HepG2 (cell line): ENCODE results near the gene PHOSPHO2. TPM values are rescaled to one million over a fixed set of nuclear protein-coding genes. Genes with fewer than 3 reads are reported as not detected.

ENCODE experiments used
- ADNP ChIP-seq: sonication (generic); formaldehyde crosslinking; IDR thresholded peaks from 2 replicates; pipeline ENCODE4 v1.4.0; 2020; ENCODE audit warnings: missing genetic modification reagents
- ATAD3A ChIP-seq: sonication (generic); formaldehyde crosslinking; IDR thresholded peaks from 2 replicates; pipeline ENCODE4 v1.4.0; 2020; ENCODE audit warnings: missing genetic modification reagents
- CEBPG ChIP-seq: IDR thresholded peaks from 2 replicates; pipeline ENCODE4 v1.6.1; 2016
- E2F5 ChIP-seq: sonication (generic); formaldehyde crosslinking; conservative IDR thresholded peaks from 2 replicates; pipeline ENCODE4 v1.4.0; 2020; ENCODE audit warnings: missing genetic modification reagents
- ELF1 ChIP-seq: sonication (generic); formaldehyde crosslinking; IDR thresholded peaks from 2 replicates; pipeline ENCODE4 v1.4.0; 2020; ENCODE audit warnings: missing genetic modification reagents
- ELK4 ChIP-seq: sonication (generic); formaldehyde crosslinking; IDR thresholded peaks from 2 replicates; pipeline ENCODE4 v1.9.0; 2021; ENCODE audit warnings: missing genetic modification reagents, borderline replicate concordance
- ETV5 ChIP-seq: IDR thresholded peaks from 2 replicates; pipeline ENCODE4 v1.6.1; 2018; ENCODE audit warnings: missing biosample characterization, missing genetic modification reagents, inconsistent platforms, borderline replicate concordance
- KAT7 ChIP-seq: IDR thresholded peaks from 2 replicates; pipeline ENCODE4 v1.6.1; 2018; ENCODE audit warnings: borderline replicate concordance, missing compliant biosample characterization
- KLF16 ChIP-seq, 2 experiments: sonication (generic) in 1 of 2; formaldehyde crosslinking in 1 of 2; IDR thresholded peaks; 2 replicates each; pipeline versions ENCODE4 v1.6.1 to v1.8.0; 2016 to 2023; ENCODE audit warnings: missing genetic modification reagents in 2 of 2, missing compliant biosample characterization in 1 of 2
- MAX ChIP-seq: IDR thresholded peaks from 2 replicates; pipeline ENCODE4 v1.6.1; 2012; ENCODE audit warnings: inconsistent platforms
- MBNL3 ChIP-seq: fragments of 250-450 bp; sonication (Bioruptor Pico); conservative IDR thresholded peaks from 2 replicates; pipeline ENCODE4 v1.8.0; 2022; ENCODE audit warnings: mild to moderate bottlenecking, inconsistent platforms
- NR0B2 ChIP-seq: sonication (generic); formaldehyde crosslinking; IDR thresholded peaks from 2 replicates; pipeline ENCODE4 v1.4.0; 2020; ENCODE audit warnings: mild to moderate bottlenecking, missing genetic modification reagents
- SNAPC5 ChIP-seq: sonication (generic); formaldehyde crosslinking; IDR thresholded peaks from 2 replicates; pipeline ENCODE4 v1.8.1; 2023; ENCODE audit warnings: mild to moderate bottlenecking, missing genetic modification reagents, borderline replicate concordance
- SP140L ChIP-seq: sonication (generic); formaldehyde crosslinking; IDR thresholded peaks from 2 replicates; pipeline ENCODE4 v1.4.0; 2020; ENCODE audit warnings: missing genetic modification reagents, borderline replicate concordance
- ZFP1 ChIP-seq: IDR thresholded peaks from 2 replicates; pipeline ENCODE4 v1.6.1; 2016
- ZNF274 ChIP-seq: sonication (generic); formaldehyde crosslinking; IDR thresholded peaks from 2 replicates; pipeline ENCODE4 v1.5.1; 2020; ENCODE audit warnings: mild to moderate bottlenecking, missing genetic modification reagents
- ZNF318 ChIP-seq: sonication (generic); formaldehyde crosslinking; IDR thresholded peaks from 2 replicates; pipeline ENCODE4 v1.4.0; 2020; ENCODE audit warnings: mild to moderate bottlenecking, missing genetic modification reagents
- ZNF430 ChIP-seq: sonication (generic); formaldehyde crosslinking; IDR thresholded peaks from 2 replicates; pipeline ENCODE4 v1.9.0; 2021; ENCODE audit warnings: mild to moderate bottlenecking, missing genetic modification reagents
- ZNF629 ChIP-seq: sonication (generic); formaldehyde crosslinking; conservative IDR thresholded peaks from 2 replicates; pipeline ENCODE4 v1.5.0; 2020; ENCODE audit warnings: missing genetic modification reagents
- polyA plus RNA-seq, 8 experiments: library from polyadenylated mRNA; depleted of rRNA in 3 of 8; stranded (reverse) in 7 of 8; unstranded in 1 of 8; fragments of >200 nt; fragmentation: Illumina TruSeq in 4 of 8; extraction: Trizol in 4 of 8; gene quantifications; 2 replicates each; pipeline versions ENCODE4 v1.2.1 to v1.2.3, GENCODE V29; 2011 to 2016; ENCODE audit warnings: low read depth in 4 of 8, missing spikeins in 1 of 8, mixed read lengths in 1 of 8; ENCODE audit not compliant: insufficient read depth in 1 of 8
- total RNA-seq, 5 experiments: library from RNA; depleted of rRNA; stranded (reverse); fragments of >200 nt; fragmentation: Illumina TruSeq; extraction: Trizol; gene quantifications; 2 replicates each; pipeline ENCODE4 v1.2.3, GENCODE V29; 2016; ENCODE audit warnings: low read depth in 1 of 5

The PHOSPHO2 gene
- total and polyA plus RNA-seq, 2 of the 13 experiments (the other 11 are each of a cell fraction or from before 2014, with no cell fraction given): 6.1 to 11.4 TPM

- TF ChIP-seq NR0B2 (CRISPR knock-in tag) (peak; percentile 91), ATAD3A (CRISPR knock-in tag) (no peak), SP140L (CRISPR knock-in tag) (peak; percentile 83; the same call in 1 of the 2 replicates), ZNF629 (no peak), SNAPC5 (CRISPR knock-in tag) (no peak), ELK4 (no peak), ADNP (CRISPR knock-in tag) (no peak), ZNF318 (CRISPR knock-in tag) (0 out of 2 replicates have a peak, but pooled peaks have one; percentile 35), MBNL3 (CRISPR knock-in tag) (no peak), ELF1 (peak; percentile 75), E2F5 (CRISPR knock-in tag) (peak; percentile 57; the same call in 1 of the 2 replicates), CEBPG (CRISPR knock-in tag) (no peak), KAT7 (CRISPR knock-in tag) (peak; percentile 98), MAX (peak; percentile 84), ZNF274 (peak; percentile 96), KLF16 (CRISPR knock-in tag; IDR thresholded peaks at IDR 0.05) (peak in 1 of 2 experiments; percentile 96; a peak in 2 of 4 replicates), ETV5 (CRISPR knock-in tag) (peak; percentile 88), ZNF430 (CRISPR knock-in tag) (peak; percentile 92), ZFP1 (CRISPR knock-in tag) (0 out of 2 replicates have a peak, but pooled peaks have one; percentile 20)
These were observed at the start of gene PHOSPHO2, which contains the start of gene CFAP210 (continued) for GRCh38 chr2:169694113-169694893.
